A673 (cell line): ENCODE data around the gene CCDC88B. TPM values are rescaled to one million over a fixed set of nuclear protein-coding genes. Genes with fewer than 3 reads are reported as not detected.
"Not testable (repeated sequence)": the region's sequence is repeated elsewhere in the genome, so short reads cannot be mapped to it uniquely, and the experiment has no call there.

Experiments
- BruUV-seq: library from RNA; stranded (reverse); fragments of 400-500 nt; replicated peaks from 2 replicates; lab custom pipeline; 2021; lab: Mats Ljungman, UMichigan
- CTCF ChIA-PET: fragments of 300-600 bp; sonication (Branson Sonifier 250); formaldehyde crosslinking; loops from one replicate; lab custom pipeline; 2022; ENCODE audit warnings: antibody characterized with exemption; lab: Charles Lee
- POLR2A ChIA-PET: fragments of 300-600 bp; sonication (Branson Sonifier 250); formaldehyde crosslinking; loops from one replicate; lab custom pipeline; 2022; ENCODE audit warnings: antibody characterized with exemption; ENCODE audit not compliant: low non-redundant PET; lab: Charles Lee
- DNase-seq: peaks from one replicate; pipeline ENCODE4 v3.0.0-alpha.2; 2015; ENCODE audit warnings: low spot score
- H3K27ac ChIP-seq: fragments of 200-600 bp; sonication (generic); 2 replicates; pipeline ENCODE4 v1.5.1; 2016; ENCODE audit warnings: mixed run types, low read depth, mild to moderate bottlenecking, mixed read lengths, antibody characterized with exemption, low read length; ENCODE audit not compliant: poor library complexity, severe bottlenecking
- H3K27me3 ChIP-seq: fragments of 200-600 bp; sonication (generic); replicated peaks from 2 replicates; pipeline ENCODE4 v1.6.1; 2017; ENCODE audit warnings: mixed run types, low read depth, mild to moderate bottlenecking, mixed read lengths, antibody characterized with exemption, low read length; ENCODE audit not compliant: insufficient read depth, poor library complexity
- H3K36me3 ChIP-seq: fragments of 200-600 bp; sonication (generic); 2 replicates; pipeline ENCODE4 v1.6.1; 2016; ENCODE audit warnings: mixed run types, mild to moderate bottlenecking, mixed read lengths, antibody characterized with exemption, low read length; ENCODE audit not compliant: insufficient read depth, poor library complexity, severe bottlenecking
- H3K4me1 ChIP-seq: fragments of 200-600 bp; sonication (generic); 2 replicates; pipeline ENCODE4 v1.6.1; 2017; ENCODE audit warnings: mixed run types, mild to moderate bottlenecking, mixed read lengths, antibody characterized with exemption, low read length; ENCODE audit not compliant: insufficient read depth, poor library complexity, severe bottlenecking
- H3K4me3 ChIP-seq: fragments of 200-600 bp; sonication (generic); 2 replicates; pipeline ENCODE4 v1.5.1; 2016; ENCODE audit warnings: low read depth, mixed run types, mild to moderate bottlenecking, mixed read lengths, low read length; ENCODE audit not compliant: poor library complexity, severe bottlenecking
- H3K9me3 ChIP-seq: fragments of 200-600 bp; sonication (generic); 2 replicates; pipeline ENCODE4 v1.6.1; 2016; ENCODE audit warnings: mixed run types, low read depth, mild to moderate bottlenecking, mixed read lengths, antibody characterized with exemption, low read length; ENCODE audit not compliant: poor library complexity, severe bottlenecking
- CTCF ChIP-seq: fragments of 300-800, 200-600 bp; sonication (generic); conservative IDR thresholded peaks from 2 replicates; pipeline ENCODE4 v1.5.1; 2017; ENCODE audit warnings: low read depth, mild to moderate bottlenecking, antibody characterized with exemption, low read length, moderate library complexity, mixed read lengths
- EZH2 ChIP-seq: fragments of 200-600 bp; sonication (generic); IDR thresholded peaks from 2 replicates; pipeline ENCODE4 v1.6.1; 2017; ENCODE audit warnings: borderline replicate concordance, low read depth, mild to moderate bottlenecking, mixed read lengths, antibody characterized with exemption, low read length; ENCODE audit not compliant: poor library complexity, severe bottlenecking
- intact Hi-C: fragments of 100-400 bp; cut with micrococcal nuclease; formaldehyde crosslinking; loops from one replicate; pipeline ENCODE4 v1.10.0; 2022; ENCODE audit not compliant: unreplicated experiment
- total RNA-seq: library from RNA; stranded (reverse); gene quantifications from 2 replicates; pipeline ENCODE4 v1.2.3, GENCODE V29; 2021

The CCDC88B gene
- total RNA-seq, 1 experiment from 2014 or later: 0.47 TPM

- DNase-seq: no peak
- H3K4me3 ChIP-seq: no peak overlapping the region
- no peaks in the 10 kb centered on the region for H3K9me3 ChIP-seq
- intact Hi-C loops: no loop called here
- H3K4me1 ChIP-seq: peaks cover 11% of the 10 kb centered on the region
- peaks cover 8% of the 10 kb centered on the region for H3K36me3 ChIP-seq
- no TSS peak for BruUV-seq
- no peak overlapping the region for H3K27ac ChIP-seq
- ChIA-PET POLR2A (no interaction called here), CTCF (interaction anchor here (0.6 kb wide), 1 partner anchor 16 kb away, joined by 6 read pairs; the partner anchor contains the start of gene ESRRA)
- TF ChIP-seq CTCF (no peak), EZH2 (no peak)
- H3K27me3 ChIP-seq: no peaks in the 10 kb centered on the region
Measured at GRCh38 chr11:64321533-64321932, 18.5 kb upstream of the CCDC88B start.

GRCh38 chr11:64322925-64323260 is 17.1 kb upstream of the CCDC88B start:
- Histone ChIP-seq H3K27me3 (no peaks in the 10 kb centered on the region), H3K9me3 (no peaks in the 10 kb centered on the region), H3K4me3 (no peak overlapping the region), H3K27ac (no peak overlapping the region), H3K4me1 (peaks cover 8% of the 10 kb centered on the region), H3K36me3 (peaks cover 8% of the 10 kb centered on the region)
- ChIA-PET POLR2A (no interaction called here), CTCF (no interaction called here)
- BruUV-seq: no TSS peak
- DNase-seq: no peak
- intact Hi-C loops: no loop called here
- TF ChIP-seq CTCF (no peak), EZH2 (no peak)

GRCh38 chr11:64323373-64323772 is 16.6 kb upstream of the CCDC88B start:
- no peak for DNase-seq
- ChIA-PET CTCF (no interaction called here), POLR2A (no interaction called here)
- Histone ChIP-seq H3K4me1 (peaks cover 8% of the 10 kb centered on the region), H3K27me3 (no peaks in the 10 kb centered on the region), H3K9me3 (no peaks in the 10 kb centered on the region), H3K4me3 (no peak overlapping the region), H3K36me3 (peaks cover 8% of the 10 kb centered on the region), H3K27ac (no peak overlapping the region)
- no TSS peak for BruUV-seq
- intact Hi-C loops: no loop called here
- no peak for TF ChIP-seq EZH2
- no peak for TF ChIP-seq CTCF

- DNase-seq, H3K36me3 ChIP-seq, H3K27me3 ChIP-seq, H3K4me1 ChIP-seq, H3K9me3 ChIP-seq, H3K4me3 ChIP-seq, H3K27ac ChIP-seq, intact Hi-C loops, BruUV-seq, CTCF ChIA-PET: not testable (repeated sequence)
- POLR2A ChIA-PET: interaction anchor here (0.5 kb wide), 1 partner anchor 57 kb away, joined by 3 read pairs; no protein-coding TSS in a partner anchor
Measured at GRCh38 chr11:64323984-64324383, 16.0 kb upstream of the CCDC88B start.
